Common myeloid progenitor, CD34-positive (primary cell): ENCODE results near the gene MMS19.

ENCODE experiments used
- CTCF ChIA-PET: fragments of 350-600 bp; sonication (Branson Sonifier 250); formaldehyde crosslinking; loops from one replicate; lab custom pipeline; 2021; ENCODE audit warnings: antibody characterized with exemption; lab: Charles Lee
- POLR2A ChIA-PET: fragments of 350-600 bp; sonication (Branson Sonifier 250); formaldehyde crosslinking; loops from one replicate; lab custom pipeline; 2021; ENCODE audit warnings: antibody characterized with exemption; lab: Charles Lee
- DNase-seq, 3 donors: peaks; one replicate each; pipeline versions ENCODE4 v3.0.0 to v3.0.0-alpha.2; 2013
- H3K27ac ChIP-seq, 2 experiments: 1 replicate in 1 of 2; 2 replicates in 1 of 2; pipeline ENCODE4 v1.7.0; 2013; ENCODE audit warnings: inconsistent platforms in 2 of 2, low read length in 2 of 2, mild to moderate bottlenecking in 2 of 2, low read depth in 1 of 2, moderate library complexity in 1 of 2; ENCODE audit not compliant: severe bottlenecking in 2 of 2, insufficient read depth in 1 of 2, poor library complexity in 1 of 2
- H3K27me3 ChIP-seq, 5 experiments: replicated peaks in 2 of 5; 1 replicate in 3 of 5; 2 replicates in 2 of 5; pipeline versions ENCODE4 v1.6.1 to v1.7.0; 2013; ENCODE audit warnings: low read length in 4 of 5, mild to moderate bottlenecking in 2 of 5, moderate library complexity in 2 of 5, inconsistent platforms in 1 of 5; ENCODE audit not compliant: insufficient read depth in 5 of 5, control insufficient read depth in 4 of 5
- H3K36me3 ChIP-seq, 4 experiments: 1 replicate in 2 of 4; 2 replicates in 2 of 4; pipeline versions ENCODE4 v1.6.1 to v1.7.0; 2013; ENCODE audit warnings: low read length in 3 of 4, control low read depth in 1 of 4, mild to moderate bottlenecking in 1 of 4; ENCODE audit not compliant: control insufficient read depth in 4 of 4, insufficient read depth in 4 of 4
- H3K4me1 ChIP-seq, 4 experiments: 1 replicate in 3 of 4; 2 replicates in 1 of 4; pipeline versions ENCODE4 v1.6.1 to v1.7.1; 2013; ENCODE audit warnings: low read length in 3 of 4, mild to moderate bottlenecking in 3 of 4, control low read depth in 1 of 4, inconsistent platforms in 1 of 4, moderate library complexity in 1 of 4; ENCODE audit not compliant: control insufficient read depth in 4 of 4, insufficient read depth in 4 of 4; ENCODE audit errors: control extremely low read depth in 1 of 4
- H3K4me3 ChIP-seq, 7 experiments: 1 replicate in 4 of 7; 2 replicates in 3 of 7; pipeline versions ENCODE4 v1.5.1 to v1.7.0; 2013; ENCODE audit warnings: mild to moderate bottlenecking in 7 of 7, low read length in 6 of 7, moderate library complexity in 6 of 7, inconsistent platforms in 2 of 7, low read depth in 2 of 7, control low read depth in 1 of 7; ENCODE audit not compliant: insufficient read depth in 4 of 7, control insufficient read depth in 1 of 7; ENCODE audit errors: extremely low read depth in 1 of 7
- H3K9me3 ChIP-seq, 5 experiments: 1 replicate in 4 of 5; 2 replicates in 1 of 5; pipeline versions ENCODE4 v1.6.1 to v1.7.1; 2013; ENCODE audit warnings: low read length in 4 of 5, mild to moderate bottlenecking in 2 of 5, inconsistent platforms in 1 of 5, low read depth in 1 of 5, moderate library complexity in 1 of 5; ENCODE audit not compliant: control insufficient read depth in 4 of 5, insufficient read depth in 2 of 5; ENCODE audit errors: control extremely low read depth in 1 of 5
- WGBS: methylation state at CpG from one replicate; pipeline ENCODE4 v1.1.5; 2013; ENCODE audit not compliant: insufficient coverage; 5-methylcytosine and 5-hydroxymethylcytosine counted together

Gene MMS19

DNA sequence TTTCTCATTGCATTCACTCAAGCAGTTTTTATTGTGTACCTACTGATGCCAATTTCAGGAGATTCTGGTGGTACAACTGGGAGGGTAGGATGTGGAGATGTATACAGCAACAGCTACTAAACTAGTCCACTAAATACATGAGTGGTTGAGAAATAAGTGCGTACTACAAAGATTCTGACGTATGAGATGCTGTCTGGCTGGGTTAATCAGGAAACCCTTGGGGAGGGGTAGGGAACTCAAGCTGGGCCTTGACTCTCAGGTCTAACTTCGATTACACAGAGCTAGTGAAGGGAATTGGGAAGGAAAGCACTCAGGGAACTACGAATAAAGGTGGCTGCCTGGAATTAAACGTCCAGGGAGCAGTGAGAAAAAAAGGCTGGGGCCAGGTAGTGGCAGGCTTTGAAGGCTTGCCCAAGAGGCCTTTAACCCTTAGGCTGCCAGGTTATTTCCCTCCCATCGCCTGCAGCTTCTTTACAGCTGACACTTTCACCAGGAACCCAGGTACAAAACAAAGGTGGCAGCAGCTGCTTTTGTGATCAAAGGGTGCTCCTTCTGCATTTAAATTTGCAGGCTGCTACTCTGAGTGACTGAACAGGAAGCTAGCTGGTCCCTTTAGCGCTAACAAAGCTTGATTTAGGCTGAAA, 3.2 kb downstream of the MMS19 start:
- Histone ChIP-seq H3K4me3 (no peak overlapping the region), H3K27ac (no peak overlapping the region), H3K9me3 (no peaks in the 10 kb centered on the region), H3K4me1 (peaks cover 6 to 42% (median 32%) of the 10 kb centered on the region in 4 experiments), H3K36me3 (peaks cover 2 to 5% (median 4%) of the 10 kb centered on the region in 4 experiments), H3K27me3 (peaks cover 0 to 9% (median 5%) of the 10 kb centered on the region in 5 experiments)
- ChIA-PET CTCF (interaction anchor here (0.6 to 1.5 kb wide), 3 partner anchors 11 to 58 kb away, joined by 3 to 5 read pairs (median 4); no protein-coding TSS in a partner anchor), POLR2A (no interaction called here)
- DNase-seq = peak in 1 of 3 donors; percentile 21
- WGBS = 48% methylated on average over 6 of the region's 7 CpGs

GRCh38 chr10:97494151-97494550, 4.1 kb downstream of the MMS19 start:
- Histone ChIP-seq H3K27ac (no peak overlapping the region), H3K36me3 (peaks cover 2 to 5% (median 4%) of the 10 kb centered on the region in 4 experiments), H3K4me3 (no peak overlapping the region), H3K4me1 (peaks cover 6 to 33% (median 24%) of the 10 kb centered on the region in 4 experiments), H3K27me3 (peaks cover 0 to under 1% (median 0%) of the 10 kb centered on the region in 5 experiments), H3K9me3 (no peaks in the 10 kb centered on the region)
- ChIA-PET CTCF (no interaction called here), POLR2A (no interaction called here)
- DNase-seq = no peak
- 100% methylated on average over 1 of the region's 2 CpGs for WGBS

DNA sequence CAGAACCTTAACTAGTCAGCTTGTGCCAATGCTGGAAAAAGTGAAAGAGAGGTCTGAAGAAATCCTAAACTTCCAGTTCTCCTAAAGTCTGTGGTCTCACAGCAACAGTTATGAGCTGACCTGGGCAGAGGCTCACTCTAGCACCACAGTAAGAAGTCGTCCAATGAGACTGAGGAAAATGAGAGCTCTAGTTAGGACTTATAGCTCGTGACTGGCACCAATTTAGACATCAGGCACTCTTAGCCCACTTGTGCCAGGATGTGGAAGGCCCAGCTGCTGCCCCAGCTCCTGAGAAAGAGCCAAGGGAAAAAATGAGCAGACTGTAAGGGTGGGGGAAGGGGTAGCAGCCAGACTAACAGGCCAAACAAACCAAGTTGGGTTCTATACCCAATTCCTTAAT, 7.6 kb downstream of the MMS19 start:
- CTCF ChIA-PET = interaction anchor here (0.7 to 1.4 kb wide), 3 partner anchors 9 to 82 kb away, joined by 3 read pairs; partner anchors contain the start of gene ANKRD2
- POLR2A ChIA-PET = no interaction called here
- WGBS = 80% methylated on average over 2 of the region's 2 CpGs
- H3K36me3 ChIP-seq = peaks cover 2 to 7% (median 5%) of the 10 kb centered on the region in 4 experiments
- no peaks in the 10 kb centered on the region for H3K9me3 ChIP-seq
- no peak for DNase-seq
- H3K27ac ChIP-seq = no peak overlapping the region
- H3K27me3 ChIP-seq = no peaks in the 10 kb centered on the region
- H3K4me1 ChIP-seq = peaks cover 0 to 15% (median 7%) of the 10 kb centered on the region in 4 experiments
- no peak overlapping the region for H3K4me3 ChIP-seq

DNA sequence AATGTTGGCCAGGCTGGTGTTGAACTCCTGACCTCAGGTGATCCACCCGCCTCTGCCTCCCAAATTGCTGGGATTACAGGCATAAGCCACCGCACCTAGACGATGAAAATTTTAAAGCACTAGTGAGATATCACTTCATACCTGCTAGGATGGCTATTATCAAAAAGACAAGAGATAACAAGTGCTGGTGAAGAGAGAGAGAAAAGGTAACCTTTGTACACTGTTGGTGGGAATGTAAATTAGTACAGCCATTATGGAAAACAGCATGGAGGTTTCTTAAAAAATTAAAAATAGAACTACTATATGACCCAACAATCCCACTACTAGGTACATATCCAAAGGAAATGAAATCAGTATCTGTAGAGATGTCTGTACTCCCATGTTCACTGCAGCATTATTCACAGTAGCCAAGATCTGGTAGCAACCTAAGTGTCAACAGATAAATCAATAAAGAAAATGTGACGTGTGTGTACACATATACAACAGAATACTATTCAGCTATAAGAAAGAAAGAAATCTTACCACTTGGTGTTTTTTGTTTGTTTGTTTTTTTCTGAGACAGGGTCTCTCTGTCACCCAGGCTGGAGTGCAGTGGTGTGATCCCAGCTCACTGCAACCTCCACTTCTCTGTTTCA, 12.5 kb downstream of the MMS19 start:
- POLR2A ChIA-PET = no interaction called here
- no peaks in the 10 kb centered on the region for H3K9me3 ChIP-seq
- no CpG with 5 or more reads among the region's 4 CpGs for WGBS
- no peak overlapping the region for H3K27ac ChIP-seq
- no peak for DNase-seq
- peaks cover 8 to 25% (median 14%) of the 10 kb centered on the region in 4 experiments for H3K36me3 ChIP-seq
- H3K4me1 ChIP-seq = peaks cover 0 to 3% (median under 1%) of the 10 kb centered on the region in 4 experiments
- H3K4me3 ChIP-seq = no peak overlapping the region
- H3K27me3 ChIP-seq = no peaks in the 10 kb centered on the region
- CTCF ChIA-PET = no interaction called here

GRCh38 chr10:97483921-97484320, 14.3 kb downstream of the MMS19 start:
- H3K9me3 ChIP-seq = no peaks in the 10 kb centered on the region
- H3K27me3 ChIP-seq = no peaks in the 10 kb centered on the region
- ChIA-PET POLR2A (no interaction called here), CTCF (interaction anchor here (0.7 to 1.8 kb wide), 4 partner anchors 12 to 70 kb away, joined by 3 to 5 read pairs (median 4); no protein-coding TSS in a partner anchor)
- H3K4me3 ChIP-seq = no peak overlapping the region
- DNase-seq = no peak
- H3K4me1 ChIP-seq = no peaks in the 10 kb centered on the region
- H3K27ac ChIP-seq = no peak overlapping the region
- WGBS = 100% methylated on average over 1 of the region's 1 CpG
- peaks cover 8 to 42% (median 29%) of the 10 kb centered on the region in 4 experiments for H3K36me3 ChIP-seq

GRCh38 chr10:97483506-97483905, 14.7 kb downstream of the MMS19 start:
- H3K27me3 ChIP-seq = no peaks in the 10 kb centered on the region
- H3K36me3 ChIP-seq = peaks cover 8 to 44% (median 32%) of the 10 kb centered on the region in 4 experiments
- no peaks in the 10 kb centered on the region for H3K4me1 ChIP-seq
- no peak for DNase-seq
- H3K9me3 ChIP-seq = no peaks in the 10 kb centered on the region
- H3K4me3 ChIP-seq = no peak overlapping the region
- CTCF ChIA-PET = interaction anchor here (0.8 to 1.8 kb wide), 3 partner anchors 12 to 70 kb away, joined by 4 to 5 read pairs (median 4); no protein-coding TSS in a partner anchor
- POLR2A ChIA-PET = no interaction called here
- 100% methylated on average over 2 of the region's 3 CpGs for WGBS
- no peak overlapping the region for H3K27ac ChIP-seq

- peaks cover 10 to 56% (median 41%) of the 10 kb centered on the region in 4 experiments for H3K36me3 ChIP-seq
- H3K4me1 ChIP-seq = no peaks in the 10 kb centered on the region
- CTCF ChIA-PET = interaction anchor here (1.3 to 1.8 kb wide), 2 partner anchors 13 to 72 kb away, joined by 3 to 4 read pairs; no protein-coding TSS in a partner anchor
- 100% methylated on average over 1 of the region's 1 CpG for WGBS
- no peak for DNase-seq
- no peaks in the 10 kb centered on the region for H3K27me3 ChIP-seq
- no peak overlapping the region for H3K27ac ChIP-seq
- no peak overlapping the region for H3K4me3 ChIP-seq
- no peaks in the 10 kb centered on the region for H3K9me3 ChIP-seq
- POLR2A ChIA-PET = no interaction called here
These were observed 15.8 kb downstream of the MMS19 start for GRCh38 chr10:97482381-97482780.
